NCI-H128 (cell line): ENCODE results near the gene RELA.
"Not testable (repeated sequence)": the region's sequence is repeated elsewhere in the genome, so short reads cannot be mapped to it uniquely, and the experiment has no call there.

ENCODE experiments used
- DNase-seq: peaks from one replicate; lab custom pipeline; 2025; ENCODE audit not compliant: unreplicated experiment; lab: John Stamatoyannopoulos, UW

Gene RELA

GRCh38 chr11:65672180-65672860 is 9.6 kb upstream of the RELA start:
- no peak for DNase-seq

GRCh38 chr11:65663639-65664200 is 1.0 kb upstream of the RELA start:
- DNase-seq, result no peak

GRCh38 chr11:65662247-65662798 is 393 bp downstream of the RELA start:
- no peak for DNase-seq

- DNase-seq, result no peak
Measured at GRCh38 chr11:65661599-65662246, 993 bp downstream of the RELA start.

GRCh38 chr11:65660908-65661307 is 1.8 kb downstream of the RELA start:
- DNase-seq, result not testable (repeated sequence)

GRCh38 chr11:65660038-65660437 is 2.7 kb downstream of the RELA start:
- DNase-seq, result no peak

GRCh38 chr11:65658174-65659021 is 4.3 kb downstream of the RELA start:
- no peak for DNase-seq

GRCh38 chr11:65657426-65657825 is 5.3 kb downstream of the RELA start:
- no peak for DNase-seq

- DNase-seq, result no peak
Measured at GRCh38 chr11:65655570-65656332, 7.0 kb downstream of the RELA start.

- no peak for DNase-seq
Measured at GRCh38 chr11:65654375-65655349, 8.1 kb downstream of the RELA start.

GRCh38 chr11:65653229-65654225 is 9.2 kb downstream of the RELA start:
- no peak for DNase-seq

GRCh38 chr11:65652511-65653228 is 10.0 kb downstream of the RELA start:
- peak; percentile 75 for DNase-seq

- DNase-seq, result no peak
Measured at GRCh38 chr11:65651589-65652510, 10.9 kb downstream of the RELA start.

- no peak for DNase-seq
Measured at GRCh38 chr11:65651339-65651588, 11.5 kb downstream of the RELA start.

GRCh38 chr11:65650547-65651338 is 12.0 kb downstream of the RELA start:
- no peak for DNase-seq
